ENCODE measurements around the gene C15orf61. TPM values are rescaled to one million over a fixed set of nuclear protein-coding genes. Genes with fewer than 3 reads are reported as not detected.

Gene C15orf61
- polyA plus RNA-seq, 1 donor = 6.0 TPM

Other genes with a start within 250 kb of the C15orf61 start
- gene MAP2K5, start 21.6 kb downstream of the C15orf61 start, polyA plus RNA-seq (ENCODE audit: insufficient read length) = 23.6 TPM